Measurements from ENCODE around the gene INCA1. TPM values are rescaled to one million over a fixed set of nuclear protein-coding genes. Genes with fewer than 3 reads are reported as not detected.
A peak's percentile ranks its signal among the peaks of the same experiment; 100 is the strongest.

INCA1 gene
- total and polyA plus RNA-seq, 2 of the 13 experiments (the other 11 are each of a cell fraction or from before 2014, with no cell fraction given) = 0.93 to 2.6 TPM

- TF ChIP-seq, protein P1, sequence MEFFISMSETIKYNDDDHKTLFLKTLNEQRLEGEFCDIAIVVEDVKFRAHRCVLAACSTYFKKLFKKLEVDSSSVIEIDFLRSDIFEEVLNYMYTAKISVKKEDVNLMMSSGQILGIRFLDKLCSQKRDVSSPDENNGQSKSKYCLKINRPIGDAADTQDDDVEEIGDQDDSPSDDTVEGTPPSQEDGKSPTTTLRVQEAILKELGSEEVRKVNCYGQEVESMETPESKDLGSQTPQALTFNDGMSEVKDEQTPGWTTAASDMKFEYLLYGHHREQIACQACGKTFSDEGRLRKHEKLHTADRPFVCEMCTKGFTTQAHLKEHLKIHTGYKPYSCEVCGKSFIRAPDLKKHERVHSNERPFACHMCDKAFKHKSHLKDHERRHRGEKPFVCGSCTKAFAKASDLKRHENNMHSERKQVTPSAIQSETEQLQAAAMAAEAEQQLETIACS (CRISPR knock-in tag; IDR thresholded peaks at IDR 0.05) = peak; percentile 27; the same call in 1 of the 2 replicates
- TF ChIP-seq, protein P2, sequence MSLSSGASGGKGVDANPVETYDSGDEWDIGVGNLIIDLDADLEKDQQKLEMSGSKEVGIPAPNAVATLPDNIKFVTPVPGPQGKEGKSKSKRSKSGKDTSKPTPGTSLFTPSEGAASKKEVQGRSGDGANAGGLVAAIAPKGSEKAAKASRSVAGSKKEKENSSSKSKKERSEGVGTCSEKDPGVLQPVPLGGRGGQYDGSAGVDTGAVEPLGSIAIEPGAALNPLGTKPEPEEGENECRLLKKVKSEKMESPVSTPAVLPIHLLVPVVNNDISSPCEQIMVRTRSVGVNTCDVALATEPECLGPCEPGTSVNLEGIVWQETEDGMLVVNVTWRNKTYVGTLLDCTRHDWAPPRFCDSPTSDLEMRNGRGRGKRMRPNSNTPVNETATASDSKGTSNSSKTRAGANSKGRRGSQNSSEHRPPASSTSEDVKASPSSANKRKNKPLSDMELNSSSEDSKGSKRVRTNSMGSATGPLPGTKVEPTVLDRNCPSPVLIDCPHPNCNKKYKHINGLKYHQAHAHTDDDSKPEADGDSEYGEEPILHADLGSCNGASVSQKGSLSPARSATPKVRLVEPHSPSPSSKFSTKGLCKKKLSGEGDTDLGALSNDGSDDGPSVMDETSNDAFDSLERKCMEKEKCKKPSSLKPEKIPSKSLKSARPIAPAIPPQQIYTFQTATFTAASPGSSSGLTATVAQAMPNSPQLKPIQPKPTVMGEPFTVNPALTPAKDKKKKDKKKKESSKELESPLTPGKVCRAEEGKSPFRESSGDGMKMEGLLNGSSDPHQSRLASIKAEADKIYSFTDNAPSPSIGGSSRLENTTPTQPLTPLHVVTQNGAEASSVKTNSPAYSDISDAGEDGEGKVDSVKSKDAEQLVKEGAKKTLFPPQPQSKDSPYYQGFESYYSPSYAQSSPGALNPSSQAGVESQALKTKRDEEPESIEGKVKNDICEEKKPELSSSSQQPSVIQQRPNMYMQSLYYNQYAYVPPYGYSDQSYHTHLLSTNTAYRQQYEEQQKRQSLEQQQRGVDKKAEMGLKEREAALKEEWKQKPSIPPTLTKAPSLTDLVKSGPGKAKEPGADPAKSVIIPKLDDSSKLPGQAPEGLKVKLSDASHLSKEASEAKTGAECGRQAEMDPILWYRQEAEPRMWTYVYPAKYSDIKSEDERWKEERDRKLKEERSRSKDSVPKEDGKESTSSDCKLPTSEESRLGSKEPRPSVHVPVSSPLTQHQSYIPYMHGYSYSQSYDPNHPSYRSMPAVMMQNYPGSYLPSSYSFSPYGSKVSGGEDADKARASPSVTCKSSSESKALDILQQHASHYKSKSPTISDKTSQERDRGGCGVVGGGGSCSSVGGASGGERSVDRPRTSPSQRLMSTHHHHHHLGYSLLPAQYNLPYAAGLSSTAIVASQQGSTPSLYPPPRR (CRISPR knock-in tag; IDR thresholded peaks at IDR 0.05; ENCODE audit: borderline replicate concordance) = 0 out of 2 replicates have a peak, but pooled peaks have one; percentile 53
- TF ChIP-seq MYPOP (CRISPR knock-in tag; IDR thresholded peaks at IDR 0.05) = 0 out of 2 replicates have a peak, but pooled peaks have one; percentile 22
- TF ChIP-seq, protein P3, sequence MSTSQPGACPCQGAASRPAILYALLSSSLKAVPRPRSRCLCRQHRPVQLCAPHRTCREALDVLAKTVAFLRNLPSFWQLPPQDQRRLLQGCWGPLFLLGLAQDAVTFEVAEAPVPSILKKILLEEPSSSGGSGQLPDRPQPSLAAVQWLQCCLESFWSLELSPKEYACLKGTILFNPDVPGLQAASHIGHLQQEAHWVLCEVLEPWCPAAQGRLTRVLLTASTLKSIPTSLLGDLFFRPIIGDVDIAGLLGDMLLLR (CRISPR knock-in tag; IDR thresholded peaks at IDR 0.05) = 0 out of 2 replicates have a peak, but pooled peaks have one; percentile 25
- TF ChIP-seq ZNF263 (CRISPR knock-in tag; IDR thresholded peaks at IDR 0.05) = peak; percentile 67; the same call in 1 of the 2 replicates
- 0 out of 2 replicates have a peak, but pooled peaks have one; percentile 8 for TF ChIP-seq ZSCAN29 (CRISPR knock-in tag; conservative IDR thresholded peaks at IDR 0.05)
- no peak for TF ChIP-seq ZNF567 (CRISPR knock-in tag; IDR thresholded peaks at IDR 0.05; ENCODE audit: borderline replicate concordance)
- TF ChIP-seq NCOR1 (IDR thresholded peaks at IDR 0.05; ENCODE audit: borderline replicate concordance, low read length) = no peak
- TF ChIP-seq ZNF431 (CRISPR knock-in tag; IDR thresholded peaks at IDR 0.05; ENCODE audit: borderline replicate concordance, low read depth) = 0 out of 2 replicates have a peak, but pooled peaks have one; percentile 2
- TF ChIP-seq DR1 (CRISPR knock-in tag; IDR thresholded peaks at IDR 0.05) = 0 out of 2 replicates have a peak, but pooled peaks have one; percentile 36
- TF ChIP-seq ZMAT3 (CRISPR knock-in tag; conservative IDR thresholded peaks at IDR 0.05) = peak; percentile 51; the same call in 1 of the 2 replicates
- 0 out of 2 replicates have a peak, but pooled peaks have one; percentile 7 for TF ChIP-seq CCDC6 (CRISPR knock-in tag; IDR thresholded peaks at IDR 0.05)
- 0 out of 2 replicates have a peak, but pooled peaks have one; percentile 8 for TF ChIP-seq ZNF556 (CRISPR knock-in tag; IDR thresholded peaks at IDR 0.05; ENCODE audit: borderline replicate concordance)
- TF ChIP-seq, protein P4, sequence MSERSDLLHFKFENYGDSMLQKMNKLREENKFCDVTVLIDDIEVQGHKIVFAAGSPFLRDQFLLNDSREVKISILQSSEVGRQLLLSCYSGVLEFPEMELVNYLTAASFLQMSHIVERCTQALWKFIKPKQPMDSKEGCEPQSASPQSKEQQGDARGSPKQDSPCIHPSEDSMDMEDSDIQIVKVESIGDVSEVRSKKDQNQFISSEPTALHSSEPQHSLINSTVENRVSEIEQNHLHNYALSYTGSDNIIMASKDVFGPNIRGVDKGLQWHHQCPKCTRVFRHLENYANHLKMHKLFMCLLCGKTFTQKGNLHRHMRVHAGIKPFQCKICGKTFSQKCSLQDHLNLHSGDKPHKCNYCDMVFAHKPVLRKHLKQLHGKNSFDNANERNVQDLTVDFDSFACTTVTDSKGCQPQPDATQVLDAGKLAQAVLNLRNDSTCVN (CRISPR knock-in tag; IDR thresholded peaks at IDR 0.05; ENCODE audit: borderline replicate concordance) = no peak
- TF ChIP-seq, protein P5, sequence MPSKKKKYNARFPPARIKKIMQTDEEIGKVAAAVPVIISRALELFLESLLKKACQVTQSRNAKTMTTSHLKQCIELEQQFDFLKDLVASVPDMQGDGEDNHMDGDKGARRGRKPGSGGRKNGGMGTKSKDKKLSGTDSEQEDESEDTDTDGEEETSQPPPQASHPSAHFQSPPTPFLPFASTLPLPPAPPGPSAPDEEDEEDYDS (CRISPR knock-in tag; IDR thresholded peaks at IDR 0.05) = peak; percentile 11; the same call in 1 of the 2 replicates
- 0 out of 2 replicates have a peak, but pooled peaks have one; percentile 76 for TF ChIP-seq ZNF724P (CRISPR knock-in tag; IDR thresholded peaks at IDR 0.05; ENCODE audit: borderline replicate concordance)
- no peak for TF ChIP-seq PLSCR1 (CRISPR knock-in tag; IDR thresholded peaks at IDR 0.05; ENCODE audit: borderline replicate concordance)
Measured at GRCh38 chr17:4968486-4969046, 28.8 kb downstream of the INCA1 start (continued).

Measured in HepG2 (cell line).